Lung (tissue), 12 donors: ENCODE data around the gene OTUD1. TPM values are rescaled to one million over a fixed set of nuclear protein-coding genes. Genes with fewer than 3 reads are reported as not detected.
A peak's percentile ranks its signal among the peaks of the same experiment; 100 is the strongest.

Experiments
- ATAC-seq: fragments of 200-7000 bp; cut with Tn5 transposase; one replicate; pipeline ENCODE4 v1.9.1; 2020; ENCODE audit warnings: moderate number of reproducible peaks; ENCODE audit not compliant: insufficient read depth, low FRiP score
- DNase-seq, 3 donors: peaks; one replicate each; pipeline ENCODE4 v3.0.0-alpha.2; 2013 to 2017
- H3K27ac ChIP-seq, 2 donors: one replicate each; pipeline ENCODE4 v1.5.1; 2013; ENCODE audit warnings: mild to moderate bottlenecking in 2 of 2, moderate library complexity in 2 of 2, control low read depth in 1 of 2, inconsistent platforms in 1 of 2, low read depth in 1 of 2, low read length in 1 of 2
- H3K27me3 ChIP-seq, 3 donors: one replicate each; pipeline ENCODE4 v1.5.1; 2013; ENCODE audit warnings: low read length in 2 of 3; ENCODE audit not compliant: control insufficient read depth in 3 of 3, insufficient read depth in 3 of 3
- H3K36me3 ChIP-seq, 4 donors: one replicate each; pipeline ENCODE4 v1.5.1; 2013; ENCODE audit warnings: low read length in 4 of 4, mild to moderate bottlenecking in 1 of 4, moderate library complexity in 1 of 4; ENCODE audit not compliant: control insufficient read depth in 4 of 4, insufficient read depth in 4 of 4
- H3K4me1 ChIP-seq, 5 donors: one replicate each; pipeline ENCODE4 v1.5.1; 2013; ENCODE audit warnings: low read length in 5 of 5, mild to moderate bottlenecking in 2 of 5, moderate library complexity in 1 of 5; ENCODE audit not compliant: control insufficient read depth in 5 of 5, insufficient read depth in 5 of 5
- H3K4me3 ChIP-seq: one replicate; pipeline ENCODE4 v1.5.1; 2013; ENCODE audit warnings: mild to moderate bottlenecking, control low read depth, moderate library complexity
- H3K9ac ChIP-seq, 2 donors: one replicate each; pipeline ENCODE4 v1.5.1; 2013; ENCODE audit warnings: low read length in 2 of 2, control low read depth in 1 of 2; ENCODE audit not compliant: insufficient read depth in 1 of 2
- H3K9me3 ChIP-seq, 4 donors: one replicate each; pipeline ENCODE4 v1.5.1; 2013; ENCODE audit warnings: low read length in 3 of 4, mild to moderate bottlenecking in 1 of 4, moderate library complexity in 1 of 4; ENCODE audit not compliant: control insufficient read depth in 4 of 4, insufficient read depth in 3 of 4
- CTCF ChIP-seq: IDR thresholded peaks from 2 replicates; pipeline ENCODE4 v1.5.1; 2012; ENCODE audit warnings: mild to moderate bottlenecking; ENCODE audit errors: control extremely low read depth, extremely low read depth
- WGBS, 2 donors: extraction: QIAGEN DNeasy Blood & Tissue Kit; methylation state at CpG; one replicate each; pipeline ENCODE4 v1.1.7; 2013; 5-methylcytosine and 5-hydroxymethylcytosine counted together
- polyA plus RNA-seq, 2 donors: library from polyadenylated mRNA; stranded (reverse); fragments of 200-250 nt; gene quantifications; one replicate each; pipeline ENCODE4 v1.2.1, GENCODE V29; 2013
- total RNA-seq, 2 donors: library from RNA; depleted of rRNA in 1 of 2; stranded (reverse); fragments of >200 nt in 1 of 2; gene quantifications; one replicate each; pipeline ENCODE4 v1.2.1, GENCODE V29; 2014 to 2021
- donor health status: control.
- donor health status: control.
- donor health status: Bipolar disorder and iron deficiency.
- donor health status: healthy.
- donor health status: DM: yes; HTN: yes; CAD: no.

OTUD1 gene
- total and polyA plus RNA-seq, 4 donors = 10.3 to 24.9 (median 18.2) TPM

- no peak overlapping the region for H3K4me3 ChIP-seq
- peak overlapping the region in 1 of 2 donors; percentile 70 for H3K9ac ChIP-seq
- TF ChIP-seq CTCF = no peak
- peaks cover 2 to 6% (median 5%) of the 10 kb centered on the region in 4 donors for H3K36me3 ChIP-seq
- no peaks in the 10 kb centered on the region for H3K9me3 ChIP-seq
- ATAC-seq = no peak
- 72 to 77% methylated on average over 3 of the region's 3 CpGs for WGBS, 2 donors
- peaks cover 4 to 28% (median 11%) of the 10 kb centered on the region in 5 donors for H3K4me1 ChIP-seq
- no peaks in the 10 kb centered on the region for H3K27me3 ChIP-seq
- H3K27ac ChIP-seq = peak overlapping the region in 1 of 2 donors; percentile 34
- peak in 2 of 3 donors; percentile 41 to 53 for DNase-seq
Observed at GRCh38 chr10:23441251-23441650, 2.4 kb downstream of the OTUD1 start.

- no peak for TF ChIP-seq CTCF
- peaks cover 2 to 7% (median 5%) of the 10 kb centered on the region in 4 donors for H3K36me3 ChIP-seq
- peaks cover 7 to 28% (median 11%) of the 10 kb centered on the region in 5 donors for H3K4me1 ChIP-seq
- DNase-seq (no peak), ATAC-seq (no peak)
- H3K27me3 ChIP-seq = no peaks in the 10 kb centered on the region
- no peak overlapping the region for H3K4me3 ChIP-seq
- H3K27ac ChIP-seq = no peak overlapping the region
- no peaks in the 10 kb centered on the region for H3K9me3 ChIP-seq
- peak overlapping the region in 1 of 2 donors; percentile 19 for H3K9ac ChIP-seq
- 16 to 20% methylated on average over 2 of the region's 2 CpGs for WGBS, 2 donors
Observed at GRCh38 chr10:23442936-23443335, 4.1 kb downstream of the OTUD1 start.

- Histone ChIP-seq H3K36me3 (peaks cover 2 to 7% (median 5%) of the 10 kb centered on the region in 4 donors), H3K9ac (no peak overlapping the region), H3K4me1 (peaks cover 11 to 21% (median 12%) of the 10 kb centered on the region in 5 donors), H3K9me3 (no peaks in the 10 kb centered on the region), H3K27ac (peak overlapping the region in 1 of 2 donors; percentile 39), H3K27me3 (no peaks in the 10 kb centered on the region), H3K4me3 (no peak overlapping the region)
- no peak for TF ChIP-seq CTCF
- ATAC-seq (no peak), DNase-seq (no peak)
- WGBS, 2 donors = 74 to 92% methylated on average over 5 of the region's 5 CpGs
Observed at GRCh38 chr10:23445591-23445990, 6.7 kb downstream of the OTUD1 start.

GRCh38 chr10:23448323-23448722 lies 9.4 kb downstream of the OTUD1 start:
- Histone ChIP-seq H3K9me3 (no peaks in the 10 kb centered on the region), H3K27me3 (no peaks in the 10 kb centered on the region), H3K27ac (no peak overlapping the region), H3K9ac (no peak overlapping the region), H3K36me3 (peaks cover 0 to 6% (median under 1%) of the 10 kb centered on the region in 4 donors), H3K4me1 (peaks cover 0 to 18% (median 0%) of the 10 kb centered on the region in 5 donors), H3K4me3 (no peak overlapping the region)
- ATAC-seq (no peak), DNase-seq (no peak)
- no peak for TF ChIP-seq CTCF
- 94 to 98% methylated on average over 2 of the region's 2 CpGs for WGBS, 2 donors
